Glomerular endothelial cell (primary cell): ENCODE measurements around the gene OGFR. TPM values are rescaled to one million over a fixed set of nuclear protein-coding genes. Genes with fewer than 3 reads are reported as not detected.
A peak's percentile ranks its signal among the peaks of the same experiment; 100 is the strongest.

Experiments used
- DNase-seq: peaks from one replicate; pipeline ENCODE4 v3.0.0-alpha.2; 2011; ENCODE audit warnings: low read depth, low spot score; ENCODE audit errors: extremely low read depth
- total RNA-seq: library from RNA; depleted of rRNA; stranded (reverse); fragments of >200 nt; gene quantifications from 2 replicates; pipeline ENCODE4 v1.2.3, GENCODE V29; 2015

OGFR gene
- total RNA-seq, 1 donor from 2014 or later: 79.7 TPM

- no peak for DNase-seq
These were observed 24.4 kb upstream of the OGFR start for GRCh38 chr20:62780204-62780603.

DNA sequence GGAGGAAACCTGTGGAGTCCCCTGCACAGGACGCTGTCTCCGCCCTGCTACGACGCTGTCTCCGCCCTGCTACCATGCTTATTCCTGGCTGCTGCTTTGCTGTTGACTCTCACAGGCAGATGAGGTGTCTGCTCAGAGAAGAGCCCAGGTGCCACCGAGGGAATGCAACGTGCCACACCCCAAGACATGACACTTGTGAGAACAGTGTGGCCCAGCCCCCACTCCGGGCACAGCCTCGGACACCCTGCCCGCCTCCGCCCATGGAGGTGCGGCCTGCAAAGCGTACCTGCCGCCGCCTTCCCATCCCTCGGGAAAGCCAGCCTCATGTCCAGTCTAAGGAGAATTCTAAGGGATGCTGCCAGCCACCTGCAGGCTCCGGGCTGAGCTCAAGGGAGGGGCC, 23.9 kb upstream of the OGFR start:
- DNase-seq: no peak

DNA sequence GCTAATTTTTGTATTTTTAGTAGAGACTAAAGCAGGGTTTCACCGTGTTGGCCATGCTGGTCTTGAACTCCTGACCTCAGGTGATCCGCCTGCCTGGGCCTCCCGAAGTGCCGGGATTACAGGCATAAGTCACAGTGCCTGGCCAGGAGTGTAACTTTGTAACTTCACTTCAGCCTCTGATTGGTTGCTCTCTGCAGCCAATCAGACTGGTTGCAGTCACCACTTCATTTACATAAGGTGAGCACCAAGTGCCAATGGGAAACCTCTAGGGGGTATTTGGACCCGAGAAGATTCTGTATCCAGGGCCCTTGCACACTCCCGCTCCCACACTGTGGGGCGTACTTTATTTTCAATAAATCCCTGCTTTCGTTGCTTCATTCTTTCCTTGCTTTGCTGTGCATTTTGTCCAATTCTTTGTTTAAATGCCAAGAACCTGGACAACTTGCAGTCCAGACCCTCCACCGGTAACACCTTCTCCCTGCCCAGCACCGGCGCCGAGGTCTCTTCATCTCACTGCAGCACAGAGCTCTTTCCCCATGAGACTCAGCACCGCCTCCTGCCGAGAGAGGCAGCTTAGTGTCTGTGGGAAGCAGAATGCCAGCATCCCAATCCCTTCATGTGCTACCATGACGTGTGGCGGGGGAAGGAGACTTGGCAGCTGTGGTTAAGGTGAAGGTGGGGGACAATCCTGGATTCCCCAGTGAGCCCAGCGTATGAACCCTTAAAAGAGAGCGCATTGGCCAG, 22.3 kb upstream of the OGFR start:
- DNase-seq: no peak

DNA sequence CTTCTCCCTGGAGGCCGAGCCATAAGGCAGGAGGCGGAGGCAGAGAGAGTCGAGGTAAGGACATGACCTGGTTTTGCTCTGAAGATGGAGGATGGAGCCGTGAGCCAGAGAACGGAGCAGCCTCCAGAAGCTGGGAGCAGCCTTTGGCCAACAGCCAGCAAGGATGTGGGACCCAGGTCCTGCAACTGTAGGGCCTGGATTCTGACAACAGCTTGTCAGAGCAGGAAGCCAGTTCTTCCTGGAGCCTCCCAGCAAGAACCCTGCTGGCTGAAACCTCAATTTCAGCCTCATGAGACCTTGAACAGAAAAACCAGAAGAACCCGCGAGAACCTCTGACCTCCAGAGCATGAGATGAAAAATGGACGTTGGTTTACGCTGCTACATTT, 21.7 kb upstream of the OGFR start:
- no peak for DNase-seq

GRCh38 chr20:62784497-62784896, 20.1 kb upstream of the OGFR start:
- no peak for DNase-seq

- DNase-seq: no peak
These were observed 19.2 kb upstream of the OGFR start for GRCh38 chr20:62785393-62785792.

- no peak for DNase-seq
These were observed 18.5 kb upstream of the OGFR start for GRCh38 chr20:62786157-62786556.

- DNase-seq: no peak
These were observed 17.3 kb upstream of the OGFR start for GRCh38 chr20:62787321-62787720.

DNA sequence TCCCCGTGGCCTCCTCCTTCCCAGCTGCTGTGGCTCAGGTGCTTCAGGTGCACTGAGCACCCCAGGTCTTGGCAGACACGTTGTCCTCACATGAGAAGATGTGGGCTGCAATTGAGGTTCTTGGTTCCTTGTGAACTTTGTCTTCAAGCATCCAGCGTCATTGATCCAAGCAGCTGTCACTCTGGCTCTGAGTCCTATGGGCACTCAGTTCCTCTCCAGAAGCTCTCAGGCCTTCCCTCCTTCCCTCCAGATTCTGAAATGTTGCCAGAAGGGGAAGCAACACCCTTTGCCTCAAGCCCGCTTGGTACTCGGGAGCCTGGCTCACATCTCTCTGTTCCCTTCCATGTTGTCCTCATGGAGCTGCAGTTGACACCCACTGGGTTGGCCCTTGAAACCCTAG, 16.8 kb upstream of the OGFR start:
- no peak for DNase-seq

DNA sequence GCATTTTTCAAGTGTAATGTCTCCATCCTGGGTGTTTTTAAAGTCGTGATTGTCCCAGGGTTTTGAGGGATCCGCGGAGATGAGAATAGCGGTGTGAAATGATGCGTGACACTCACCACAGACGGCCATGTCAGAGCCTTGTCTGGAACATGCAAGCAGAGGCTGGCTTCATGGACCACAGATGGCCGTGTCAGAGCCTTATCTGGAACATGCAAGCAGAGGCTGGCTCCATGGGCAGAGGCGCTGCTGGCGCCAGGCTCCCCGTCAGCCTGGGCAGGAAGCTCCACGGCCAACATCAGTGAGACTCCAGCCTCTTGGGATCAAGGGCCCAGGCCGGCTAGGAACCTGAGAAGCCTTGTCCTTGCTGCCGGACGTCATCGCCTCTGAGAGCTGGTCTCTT, 16.0 kb upstream of the OGFR start:
- DNase-seq: no peak

GRCh38 chr20:62790075-62790474, 14.6 kb upstream of the OGFR start:
- no peak for DNase-seq

DNA sequence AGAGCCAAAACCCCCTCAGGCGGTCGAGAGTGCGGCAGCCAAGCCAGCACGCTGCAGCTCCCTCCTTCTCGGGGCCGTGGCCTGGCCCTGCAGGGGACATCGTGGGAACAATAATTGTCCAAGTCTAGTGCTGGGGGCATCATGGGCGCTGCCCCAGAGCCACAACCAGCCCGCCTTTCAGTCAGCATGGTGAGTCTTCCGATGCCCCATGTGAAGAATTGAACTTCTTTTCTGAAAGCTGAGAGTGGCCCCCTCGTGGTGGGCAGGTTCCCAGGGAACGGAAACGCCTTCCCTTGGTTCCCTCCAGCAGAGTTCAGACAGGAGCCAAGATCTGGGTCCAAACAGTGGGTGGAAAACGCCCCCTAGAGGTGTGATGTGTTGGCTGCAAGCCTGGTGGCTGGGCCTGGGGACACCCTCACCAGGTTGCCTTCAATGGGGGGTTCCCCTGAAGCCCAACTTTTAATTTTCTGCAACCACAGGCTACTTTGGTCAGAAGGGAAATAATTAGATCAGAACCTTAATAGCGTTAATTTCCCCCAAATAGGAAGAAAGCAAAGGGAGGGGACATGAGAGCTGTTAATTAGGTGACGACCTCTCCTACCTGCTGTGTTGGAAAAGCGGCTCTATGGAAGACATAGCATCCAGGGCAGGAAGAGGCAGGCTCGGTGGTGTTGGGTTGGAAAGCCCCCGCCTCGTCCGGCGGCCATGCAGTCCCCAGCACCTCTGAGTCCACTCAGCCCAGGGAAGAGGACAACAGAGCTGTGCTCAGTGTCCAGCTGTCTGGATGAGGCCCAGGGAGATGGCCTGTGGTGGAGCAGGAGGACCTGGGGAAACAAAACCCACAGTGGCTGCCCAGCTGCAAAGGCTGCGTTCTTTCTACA, 13.1 kb upstream of the OGFR start:
- peak; percentile 77 for DNase-seq

GRCh38 chr20:62792182-62792939, 12.3 kb upstream of the OGFR start:
- no peak for DNase-seq

GRCh38 chr20:62792940-62793756, 11.5 kb upstream of the OGFR start:
- no peak for DNase-seq

DNA sequence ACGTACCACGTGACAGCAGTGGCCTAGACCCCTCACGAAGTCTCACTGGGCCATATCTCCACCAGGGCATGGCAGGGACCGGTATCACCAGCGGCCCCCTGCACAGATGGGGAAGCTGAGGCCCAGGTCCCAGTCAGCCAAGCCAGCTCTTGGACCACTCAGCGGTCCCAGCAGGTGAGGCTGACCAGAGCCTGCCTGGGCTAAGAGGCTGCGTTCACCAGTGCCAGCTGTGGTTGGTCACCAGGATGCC, 11.0 kb upstream of the OGFR start:
- DNase-seq: no peak

DNA sequence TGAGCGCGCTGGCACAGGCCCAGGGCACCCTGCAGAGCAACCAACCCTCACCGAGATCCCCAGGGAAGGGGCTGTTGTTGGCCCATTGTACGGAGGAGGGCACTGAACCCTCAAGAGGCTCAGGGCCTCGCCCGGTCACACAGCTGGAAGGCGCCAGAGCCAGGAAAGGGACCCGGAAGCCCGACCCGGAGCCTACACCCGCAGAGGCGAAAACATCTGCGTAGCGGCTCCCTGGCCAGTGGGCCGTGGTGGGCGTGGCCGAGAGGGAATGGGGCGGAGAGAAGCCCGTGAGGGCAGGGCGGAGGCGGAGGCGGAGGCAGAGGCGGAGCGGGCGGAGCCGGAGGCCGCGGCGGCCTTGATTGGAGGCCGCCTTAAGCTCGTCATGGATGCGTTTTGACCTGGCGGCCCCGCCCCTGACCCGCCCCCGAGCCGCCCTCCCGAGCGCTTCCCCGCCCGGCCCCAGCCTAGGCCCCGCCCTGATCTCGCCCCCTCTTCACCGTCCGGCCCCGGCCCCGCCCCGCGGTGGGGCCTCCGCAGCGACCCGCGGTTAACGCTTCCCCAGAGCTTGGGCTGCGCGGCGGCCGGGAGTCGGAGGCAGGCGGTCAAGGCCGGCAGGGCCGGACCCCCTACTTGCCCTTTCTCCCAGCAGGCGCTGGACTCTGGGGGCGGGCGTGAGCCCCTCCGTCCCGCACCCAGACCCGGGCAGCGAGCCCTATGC, 10.5 kb upstream of the OGFR start:
- no peak for DNase-seq

DNA sequence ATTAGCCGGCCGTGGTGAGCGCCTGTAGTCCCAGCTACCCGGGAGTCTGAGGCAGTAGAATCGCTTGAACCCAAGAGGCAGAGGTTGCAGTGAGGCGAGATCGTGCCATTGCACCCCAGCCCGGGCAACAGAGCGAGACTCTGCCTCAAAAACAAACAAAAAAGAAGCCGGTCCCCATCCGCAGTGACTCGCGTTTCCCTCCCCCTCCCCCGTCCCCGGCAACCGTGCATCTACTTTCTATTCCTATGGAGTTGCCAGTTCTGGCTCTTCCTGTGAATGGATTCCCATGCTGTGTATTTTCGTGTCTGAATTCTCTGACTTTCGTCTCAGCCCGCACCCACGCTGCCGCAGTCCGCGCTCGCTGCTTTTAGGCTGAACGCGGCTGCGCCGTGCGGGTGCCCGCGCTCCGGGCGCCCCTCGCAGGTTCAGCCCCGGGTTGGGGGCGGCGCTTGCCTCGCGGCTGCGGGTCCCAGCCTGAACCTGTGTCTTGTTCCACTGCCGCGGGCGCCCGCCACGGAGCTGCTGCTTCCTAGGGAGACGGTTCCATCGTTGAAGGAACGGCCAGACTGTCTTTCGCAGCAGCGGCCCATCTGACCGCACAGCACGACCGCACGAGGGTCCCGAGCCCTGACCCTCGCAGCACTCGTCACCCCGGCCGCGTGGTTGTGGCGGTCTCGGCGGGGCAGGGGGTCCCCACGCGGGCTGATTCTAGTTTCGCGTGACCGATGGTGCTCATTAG, 9.4 kb upstream of the OGFR start:
- DNase-seq: no peak

DNA sequence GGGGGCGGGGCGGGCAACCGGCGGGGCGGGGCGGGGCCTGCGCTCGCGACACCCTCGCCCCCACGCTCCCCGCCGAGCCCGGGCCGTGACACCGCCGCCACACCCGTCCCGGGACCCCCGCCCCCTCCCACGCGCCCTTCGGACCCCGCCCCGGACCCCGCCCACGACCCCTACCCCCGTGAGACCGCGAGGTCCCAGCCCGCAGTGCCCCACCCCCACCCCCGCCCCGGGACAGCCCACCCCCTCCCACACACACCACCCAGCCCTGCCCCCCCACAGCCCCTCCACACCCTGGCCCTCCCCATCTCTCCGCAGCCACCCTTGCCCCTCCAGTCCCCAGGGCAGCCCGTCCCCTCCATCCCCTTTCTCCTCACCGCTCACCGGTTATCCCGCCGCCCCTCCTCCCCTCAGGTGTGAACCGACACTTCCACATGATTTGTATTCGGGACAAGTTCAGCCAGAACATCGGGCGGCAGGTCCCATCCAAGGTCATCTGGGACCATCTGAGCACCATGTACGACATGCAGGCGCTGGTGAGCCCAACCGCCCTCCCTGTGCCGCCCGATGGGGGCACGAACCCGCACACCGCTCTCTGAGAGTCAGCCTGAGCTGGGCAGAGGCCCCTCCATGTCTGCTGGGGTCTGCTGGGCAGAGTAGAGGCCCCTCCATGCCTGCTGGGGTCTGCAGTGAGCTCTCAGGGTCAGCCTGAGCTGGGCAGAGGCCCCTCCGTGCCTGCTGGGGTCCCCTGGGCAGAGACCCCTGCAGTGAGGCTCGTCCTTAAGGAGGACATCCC, 7.7 kb upstream of the OGFR start:
- DNase-seq: no peak
